IPS-18c (cell line): ENCODE measurements around the gene MYBPC2.

Experiments
- H3K4me3 ChIP-seq: 2 replicates; pipeline ENCODE4 v1.7.0; 2013; ENCODE audit warnings: low read depth, mild to moderate bottlenecking, low read length, moderate library complexity; ENCODE audit not compliant: insufficient read depth
- H3K9me3 ChIP-seq: one replicate; pipeline ENCODE4 v1.6.1; 2013; ENCODE audit warnings: mild to moderate bottlenecking, low read length, moderate library complexity; ENCODE audit not compliant: control insufficient read depth, insufficient read depth

MYBPC2 gene

GRCh38 chr19:50420127-50420526 lies 12.6 kb upstream of the MYBPC2 start:
- 0 out of 2 replicates have a peak overlapping the region, but pooled peaks have one; percentile 20 for H3K4me3 ChIP-seq
- H3K9me3 ChIP-seq = peaks cover 5% of the 10 kb centered on the region

DNA sequence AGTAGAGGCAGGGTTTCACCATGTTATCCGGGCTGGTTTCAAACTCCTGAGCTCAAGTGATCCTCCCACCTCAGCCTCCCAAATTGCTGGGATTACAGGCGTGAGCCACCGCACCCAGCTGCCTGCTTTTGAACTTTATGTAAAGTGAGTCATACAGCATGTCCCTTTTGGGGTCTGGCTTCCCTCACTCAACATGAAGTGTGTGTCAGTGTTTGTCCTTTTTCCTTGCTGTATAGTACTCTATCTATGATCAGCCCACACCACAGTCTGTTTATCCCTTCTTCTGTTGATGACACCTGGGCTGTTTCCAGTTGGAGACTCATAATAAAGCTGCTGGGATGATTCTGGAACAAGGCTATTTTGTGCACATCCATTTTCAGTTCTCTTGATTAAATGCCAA lies 11.9 kb upstream of the MYBPC2 start:
- Histone ChIP-seq H3K4me3 (no peak overlapping the region), H3K9me3 (peaks cover 5% of the 10 kb centered on the region)

DNA sequence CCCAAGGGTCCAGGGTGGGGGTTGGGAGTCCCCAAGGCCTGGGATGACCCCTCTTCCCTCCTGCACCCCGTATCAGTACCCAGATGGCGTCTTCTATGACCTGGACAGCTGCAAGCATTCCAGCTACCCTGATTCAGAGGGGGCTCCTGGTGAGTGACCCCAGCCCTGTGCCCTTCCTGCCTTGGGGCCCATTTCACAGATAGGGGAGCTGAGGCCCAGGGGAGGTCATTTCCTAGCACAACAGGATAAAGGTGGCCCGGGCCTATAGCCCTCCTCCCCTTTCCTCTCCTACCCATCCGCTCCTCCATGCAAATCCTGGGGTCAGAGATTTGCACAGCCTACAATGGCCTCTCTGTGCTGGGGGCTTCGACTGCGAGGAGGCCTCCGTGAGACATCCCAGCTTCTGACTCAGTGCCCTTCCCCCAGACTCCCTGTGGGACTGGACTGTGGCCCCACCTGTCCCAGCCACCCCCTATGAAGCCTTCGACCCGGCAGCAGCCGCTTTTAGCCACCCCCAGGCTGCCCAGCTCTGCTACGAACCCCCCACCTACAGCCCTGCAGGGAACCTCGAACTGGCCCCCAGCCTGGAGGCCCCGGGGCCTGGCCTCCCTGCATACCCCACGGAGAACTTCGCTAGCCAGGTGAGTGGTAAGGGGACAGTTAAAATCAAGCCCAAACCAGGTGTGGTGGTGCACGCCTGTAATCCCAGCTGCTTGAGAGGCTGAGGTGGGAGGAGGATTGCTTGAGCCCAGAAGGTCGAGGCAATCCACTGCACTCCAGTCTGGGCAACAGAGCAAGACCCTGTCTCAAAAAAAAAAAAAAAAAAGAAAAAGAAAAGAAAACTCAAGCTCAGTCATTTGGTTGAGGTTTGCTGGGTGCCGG lies 10.1 kb upstream of the MYBPC2 start:
- Histone ChIP-seq H3K9me3 (peaks cover 5% of the 10 kb centered on the region), H3K4me3 (no peak overlapping the region)

GRCh38 chr19:50423279-50424113 lies 9.2 kb upstream of the MYBPC2 start:
- Histone ChIP-seq H3K4me3 (no peak overlapping the region), H3K9me3 (peaks cover 5% of the 10 kb centered on the region)

DNA sequence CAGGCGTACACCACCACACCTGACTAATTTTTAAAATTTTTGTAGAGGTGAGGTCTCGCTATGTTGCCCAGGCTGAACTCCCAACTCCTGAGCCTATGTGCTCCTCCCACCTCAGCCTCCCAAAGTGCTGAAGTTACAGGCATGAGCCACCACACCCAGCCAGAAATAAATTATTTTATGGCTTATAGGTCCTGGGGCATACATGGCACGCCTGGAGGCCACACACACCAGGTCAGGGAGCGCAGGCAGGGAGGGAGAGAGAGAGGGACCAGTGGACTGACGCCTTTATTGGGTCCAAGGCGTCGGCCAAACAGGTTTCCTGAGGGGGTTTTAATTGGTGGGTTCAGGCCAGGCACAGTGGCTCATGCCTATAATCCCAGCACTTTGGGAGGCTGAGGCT lies 7.1 kb upstream of the MYBPC2 start:
- Histone ChIP-seq H3K9me3 (peaks cover under 1% of the 10 kb centered on the region), H3K4me3 (no peak overlapping the region)

- Histone ChIP-seq H3K9me3 (no peaks in the 10 kb centered on the region), H3K4me3 (peak overlapping the region; percentile 31; the same call in 1 of the 2 replicates)
These were observed 5.3 kb upstream of the MYBPC2 start for GRCh38 chr19:50427318-50427925.

GRCh38 chr19:50427997-50428425 lies 4.7 kb upstream of the MYBPC2 start:
- H3K4me3 ChIP-seq = peak overlapping the region; percentile 31; the same call in 1 of the 2 replicates
- H3K9me3 ChIP-seq = no peaks in the 10 kb centered on the region

DNA sequence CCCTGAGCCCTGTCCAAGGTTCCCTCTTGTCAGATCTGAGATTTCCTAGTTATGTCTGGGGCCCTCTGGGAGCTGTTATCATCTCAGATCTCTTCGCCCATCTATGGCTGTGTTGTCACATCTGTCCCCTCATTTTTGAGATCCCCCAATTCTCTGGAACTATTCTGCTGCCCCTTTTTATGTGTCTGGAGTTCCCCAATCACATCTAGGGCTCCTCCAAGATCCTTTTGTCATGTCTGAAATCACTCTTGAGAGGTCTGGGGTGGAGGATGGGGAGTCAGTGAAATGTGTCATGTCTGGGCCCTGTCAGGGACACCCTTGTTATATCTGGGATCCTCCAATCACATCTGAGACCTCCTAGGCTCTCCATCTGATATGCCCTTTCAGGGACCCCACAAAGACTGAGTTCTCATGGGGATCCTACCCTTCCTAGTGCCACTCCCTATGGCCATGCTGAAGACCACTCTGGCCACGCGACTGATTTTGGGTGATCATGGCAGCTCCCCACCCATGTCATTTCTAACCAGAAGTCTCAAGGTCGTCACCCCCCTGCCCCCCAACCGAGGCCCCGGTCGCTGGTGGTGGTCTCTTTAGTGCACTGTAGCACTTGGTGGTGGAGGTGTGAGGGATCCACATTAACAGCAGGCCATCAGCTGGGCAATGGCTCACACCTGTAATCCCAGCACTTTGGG lies 3.8 kb upstream of the MYBPC2 start:
- H3K4me3 ChIP-seq = no peak overlapping the region
- no peaks in the 10 kb centered on the region for H3K9me3 ChIP-seq

DNA sequence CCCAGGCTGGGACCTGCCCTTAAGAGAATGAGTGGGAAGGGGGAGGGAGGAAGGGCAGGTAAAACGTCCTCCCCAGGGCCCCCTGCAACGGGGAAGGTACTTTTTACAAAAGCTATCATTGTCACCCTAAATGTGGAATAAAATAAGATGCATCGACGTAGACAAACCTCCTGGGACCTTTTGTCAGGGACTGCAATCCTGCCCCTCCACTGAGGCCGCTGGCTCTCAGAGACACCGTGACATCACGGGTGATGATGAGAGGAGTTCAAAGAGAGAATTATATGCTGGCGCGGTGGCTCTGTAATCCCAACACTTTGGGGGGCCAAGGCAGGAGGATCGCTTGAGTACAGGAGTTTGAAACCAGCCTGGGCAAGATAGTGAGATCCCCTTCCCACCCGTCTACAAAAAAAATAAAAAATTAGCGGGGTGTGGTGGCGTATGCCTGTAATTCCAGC lies 1.8 kb upstream of the MYBPC2 start:
- Histone ChIP-seq H3K4me3 (peak overlapping the region; percentile 50; the same call in 1 of the 2 replicates), H3K9me3 (no peaks in the 10 kb centered on the region)

GRCh38 chr19:50431343-50432220 lies 1.1 kb upstream of the MYBPC2 start:
- H3K4me3 ChIP-seq = peak overlapping the region; percentile 71

DNA sequence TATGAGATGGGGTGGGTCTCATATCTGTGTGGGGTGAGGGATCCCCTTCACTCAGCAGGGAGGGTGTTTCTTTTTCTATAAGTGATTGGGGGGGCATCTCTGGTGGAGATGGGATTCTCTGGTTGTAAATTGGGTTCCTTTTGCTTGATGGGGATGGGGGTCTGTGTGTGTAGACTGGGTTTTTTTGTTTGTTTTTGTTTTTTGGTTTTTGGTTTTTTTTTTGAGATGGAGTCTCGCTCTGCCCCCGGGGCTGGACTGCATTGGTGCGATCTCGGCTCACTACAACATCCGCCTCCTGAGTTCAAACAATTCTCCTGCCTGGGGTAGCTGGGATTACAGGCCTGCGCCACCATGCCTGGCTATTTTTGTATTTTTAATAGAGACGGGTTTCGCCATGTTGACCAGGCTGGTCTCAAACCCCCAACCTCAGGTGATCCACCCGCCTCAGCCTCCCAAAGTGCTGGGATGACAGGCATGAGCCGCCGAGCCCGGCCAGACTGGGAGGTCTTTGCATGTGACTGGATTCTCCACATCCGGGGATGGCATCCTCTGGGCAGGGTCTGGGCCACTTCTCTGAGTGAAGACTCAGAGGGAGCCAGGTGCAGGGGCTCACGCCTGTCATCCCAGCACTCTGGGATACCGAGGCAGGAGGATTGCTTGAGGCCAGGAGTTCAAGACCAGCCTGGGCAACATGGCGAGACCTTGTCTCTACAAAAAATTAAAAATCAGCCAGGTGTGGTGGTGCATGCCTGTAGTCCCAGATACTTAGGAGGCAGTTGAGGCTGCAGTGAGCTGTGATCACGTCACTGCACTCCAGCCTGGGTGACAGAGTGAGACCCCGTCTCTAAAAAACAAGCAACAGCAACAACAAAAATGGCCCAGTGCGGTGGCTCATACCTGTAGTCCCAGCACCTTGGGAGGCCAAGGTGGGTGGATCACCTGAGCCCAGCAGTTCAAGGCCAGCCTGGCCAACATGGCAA lies 799 bp downstream of the MYBPC2 start:
- no peaks in the 10 kb centered on the region for H3K9me3 ChIP-seq
- peak overlapping the region; percentile 71; the same call in 1 of the 2 replicates for H3K4me3 ChIP-seq

More at GRCh38 chr19:50431343-50432220, 1.1 kb upstream of the MYBPC2 start:
- H3K9me3 ChIP-seq = no peaks in the 10 kb centered on the region

DNA sequence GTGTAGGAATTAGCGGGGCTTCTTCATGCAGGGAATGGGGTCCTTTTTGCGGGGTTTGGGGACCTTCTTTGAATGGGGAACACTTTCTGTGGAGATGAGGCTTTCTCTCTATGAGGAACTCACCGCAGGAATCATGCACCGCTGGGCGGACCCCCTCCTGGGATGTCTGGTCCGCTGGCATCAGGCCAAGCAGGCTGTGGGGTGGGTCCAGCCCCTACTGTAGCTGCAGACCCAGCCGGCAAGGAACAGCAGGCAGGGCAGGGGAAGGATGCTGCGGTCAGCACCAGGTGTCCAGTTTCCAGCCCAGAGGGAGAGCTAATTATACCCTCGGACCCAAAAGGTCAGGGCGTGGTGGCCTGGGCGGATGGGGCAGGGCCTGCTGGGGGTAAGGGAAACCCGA lies 1.8 kb downstream of the MYBPC2 start:
- no peak overlapping the region for H3K4me3 ChIP-seq

DNA sequence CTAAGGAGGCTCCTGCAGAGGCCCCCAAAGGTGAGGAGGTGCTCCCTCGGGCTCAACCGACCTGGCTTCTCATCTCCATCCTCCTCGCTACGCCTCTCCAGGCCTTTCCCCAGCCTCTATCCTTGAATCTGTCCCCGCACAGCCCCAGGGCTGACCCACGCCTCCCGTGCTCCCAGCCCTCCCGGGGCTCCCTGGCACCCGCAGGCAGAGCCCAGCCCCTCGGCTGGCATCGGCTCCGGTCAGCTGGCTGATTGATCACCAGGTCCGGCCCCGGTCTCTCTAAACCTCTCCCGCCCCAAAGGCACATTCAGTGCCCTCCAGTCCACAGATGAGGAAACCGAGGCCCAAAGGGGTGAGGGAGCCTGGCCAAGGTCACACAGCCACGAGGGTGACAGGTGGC lies 2.5 kb downstream of the MYBPC2 start:
- Histone ChIP-seq H3K4me3 (no peak overlapping the region), H3K9me3 (no peaks in the 10 kb centered on the region)

More for the DNA sequence above, 1.8 kb downstream of the MYBPC2 start:
- H3K9me3 ChIP-seq = no peaks in the 10 kb centered on the region

DNA sequence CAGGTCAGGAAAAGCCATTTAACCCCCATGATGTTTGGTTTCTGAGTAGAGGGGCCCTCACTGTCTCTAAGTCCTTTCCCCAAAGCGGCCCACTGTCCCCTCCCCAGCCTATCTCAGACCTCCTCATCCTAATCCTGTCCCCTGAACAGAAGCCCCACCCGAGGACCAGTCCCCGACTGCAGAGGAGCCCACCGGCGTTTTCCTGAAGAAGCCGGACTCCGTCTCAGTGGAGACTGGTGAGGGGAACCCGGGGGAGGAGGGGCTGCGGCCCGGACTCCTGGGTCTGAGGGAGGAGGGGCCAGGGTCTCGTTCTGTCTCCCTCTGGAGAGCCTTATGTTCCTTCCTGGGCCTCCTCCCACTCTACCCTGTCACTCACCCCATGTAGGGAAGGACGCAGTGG lies 2.9 kb downstream of the MYBPC2 start:
- H3K4me3 ChIP-seq = no peak overlapping the region
- H3K9me3 ChIP-seq = no peaks in the 10 kb centered on the region

DNA sequence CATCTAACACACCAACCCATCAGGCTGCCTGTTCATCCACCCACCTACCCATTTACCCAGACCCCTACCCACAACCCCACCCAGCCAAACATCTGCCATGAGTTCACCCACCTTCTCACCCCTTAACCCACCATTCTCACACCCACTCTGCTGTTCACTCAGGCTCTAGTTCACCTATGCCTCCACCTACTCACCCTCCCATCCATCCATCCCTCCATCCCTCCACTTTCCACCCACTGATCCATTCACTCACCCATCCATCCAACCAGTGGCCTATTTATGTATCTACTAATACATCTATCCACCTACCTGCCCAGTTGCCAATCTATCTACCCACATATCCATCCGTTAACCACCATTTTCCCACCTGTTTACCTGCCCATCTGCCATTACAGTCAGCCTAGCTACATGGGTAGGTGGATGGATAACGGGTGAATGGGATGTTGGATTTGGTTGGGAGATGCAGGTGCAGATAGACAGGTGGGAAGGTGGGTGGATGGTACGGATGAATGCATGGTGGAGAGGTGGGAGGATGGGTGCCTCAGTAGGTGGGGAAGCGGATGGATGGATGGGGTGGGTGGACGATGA lies 5.3 kb downstream of the MYBPC2 start:
- no peaks in the 10 kb centered on the region for H3K9me3 ChIP-seq
- no peak overlapping the region for H3K4me3 ChIP-seq
